HG03457 (cell line): Measurements from ENCODE around the gene MAB21L4.

Experiments used
- ATAC-seq: cut with Tn5 transposase; IDR thresholded peaks from one replicate; pipeline ENCODE4 v1.9.1; 2021; ENCODE audit warnings: moderate number of reproducible peaks; ENCODE audit not compliant: unreplicated experiment

Gene MAB21L4

DNA sequence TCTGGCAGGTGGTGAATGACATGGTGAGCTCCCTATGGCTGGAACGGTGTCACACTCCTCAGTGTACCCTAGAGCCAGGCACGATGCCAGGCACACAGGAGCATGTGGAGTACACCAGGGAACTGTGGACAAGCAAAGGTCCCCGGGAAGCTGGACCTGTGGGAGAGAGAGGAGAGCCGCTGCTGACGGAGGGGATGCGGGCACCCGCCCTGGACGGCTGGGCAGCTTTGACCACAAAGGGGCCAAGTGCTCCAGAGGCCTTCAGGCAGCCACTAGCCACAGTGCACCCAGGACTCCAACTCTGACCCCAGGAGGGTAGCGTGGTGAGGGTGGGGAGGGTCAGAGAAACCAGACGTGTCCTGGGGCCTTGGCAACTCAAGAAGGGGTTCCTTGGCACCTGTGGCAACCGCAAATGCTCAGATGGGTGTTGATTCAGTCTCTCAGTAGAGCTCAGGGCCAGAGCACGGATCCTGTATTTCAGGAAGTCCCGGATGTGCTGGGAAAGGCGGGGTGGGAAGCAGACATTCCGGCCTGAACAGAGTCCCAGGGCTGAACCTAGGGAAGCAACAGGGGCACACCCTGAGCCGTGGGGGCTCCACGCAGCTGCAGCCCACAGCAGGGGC, 2.3 kb upstream of the MAB21L4 start:
- ATAC-seq, result no peak

DNA sequence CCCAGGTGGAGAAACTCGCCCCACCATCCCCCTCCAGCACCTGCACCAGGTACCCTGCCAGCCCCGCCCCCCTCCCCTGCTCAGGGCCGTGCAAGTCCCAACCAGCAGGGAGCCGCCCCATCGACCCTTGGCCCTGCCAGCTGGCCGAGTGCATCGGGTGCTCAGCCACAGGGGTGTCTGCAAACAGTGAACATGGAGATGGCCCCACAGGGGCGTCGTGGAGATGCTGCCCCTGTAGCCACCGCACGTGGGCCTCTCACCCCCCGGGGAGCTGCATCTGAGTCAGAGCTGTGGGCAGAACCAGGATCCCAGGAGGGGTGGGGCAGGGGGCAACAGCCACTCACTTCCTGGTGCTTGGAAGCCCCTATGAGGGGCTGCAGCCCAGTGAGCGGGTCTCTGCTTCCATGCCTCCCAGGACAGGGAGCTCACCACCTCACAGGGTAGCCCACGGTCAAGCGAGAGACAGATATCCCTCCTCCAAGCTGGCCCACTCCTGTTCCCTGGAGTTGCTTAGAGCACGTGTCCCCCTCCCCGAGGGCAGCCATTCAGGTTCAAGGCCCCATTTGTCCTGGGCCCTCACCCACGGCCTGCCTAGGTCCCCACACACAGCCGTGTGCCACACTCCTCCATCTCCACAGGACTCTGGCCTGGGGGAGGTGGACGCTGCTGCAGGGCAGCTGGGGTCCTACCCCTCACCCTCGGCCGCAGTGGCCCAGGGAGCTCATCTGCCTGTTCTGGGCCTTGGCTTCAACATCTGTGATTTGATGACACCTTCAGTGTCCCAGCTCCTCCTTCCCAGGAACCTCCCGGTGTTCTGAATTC, 1.1 kb upstream of the MAB21L4 start:
- no peak for ATAC-seq

DNA sequence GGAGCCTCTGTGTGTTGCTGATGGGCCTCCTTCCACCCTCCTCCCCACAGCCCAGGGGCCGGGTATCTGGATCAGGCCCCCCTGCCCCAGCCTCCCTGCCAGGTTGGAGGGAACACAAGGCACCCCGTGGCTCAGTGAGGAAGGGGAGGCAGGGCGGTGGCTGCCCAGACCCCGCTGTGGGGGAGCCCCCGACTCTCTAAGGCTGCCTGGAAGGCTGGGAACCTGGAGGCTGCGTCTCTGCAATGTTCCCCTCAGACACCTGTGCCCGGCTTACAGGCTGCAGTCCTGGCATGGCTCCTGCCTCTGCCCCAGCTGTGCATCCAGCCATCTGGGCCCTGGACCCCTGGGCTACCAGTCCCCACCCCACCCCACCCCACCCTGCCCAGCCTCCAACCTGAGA, 438 bp upstream of the MAB21L4 start:
- no peak for ATAC-seq

DNA sequence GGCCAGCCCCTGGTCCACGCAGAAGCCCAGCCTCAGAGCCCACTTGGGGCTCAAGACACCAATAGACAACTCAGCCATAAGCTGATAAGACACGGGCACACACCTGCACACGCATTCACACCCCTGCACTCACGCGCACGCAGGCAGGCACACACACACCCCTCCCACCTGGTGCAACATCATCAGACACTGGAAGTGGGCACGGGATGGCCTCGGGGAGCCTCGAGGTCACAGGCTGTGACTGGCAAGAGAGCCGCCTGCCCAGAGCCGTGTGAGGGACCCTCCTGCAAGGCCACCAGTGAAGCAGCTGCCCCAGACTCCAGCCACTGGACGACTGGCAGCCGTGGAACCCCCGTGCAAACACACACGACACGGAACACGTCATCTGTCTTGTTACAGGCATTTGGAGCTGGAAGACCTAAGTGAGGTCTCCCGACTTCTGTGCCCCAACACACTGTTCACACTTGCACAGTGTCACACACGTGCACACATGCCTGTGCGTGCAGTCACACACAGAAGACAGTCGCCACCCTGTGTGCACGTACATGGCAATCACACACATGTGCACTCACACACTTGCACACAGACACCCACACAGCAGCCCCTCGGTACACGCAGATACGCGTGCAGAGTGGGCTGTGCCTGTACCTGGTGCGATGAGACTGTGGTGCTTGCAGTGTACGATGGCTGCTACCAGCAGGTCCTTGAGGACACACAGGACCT, 959 bp downstream of the MAB21L4 start:
- ATAC-seq, result no peak

DNA sequence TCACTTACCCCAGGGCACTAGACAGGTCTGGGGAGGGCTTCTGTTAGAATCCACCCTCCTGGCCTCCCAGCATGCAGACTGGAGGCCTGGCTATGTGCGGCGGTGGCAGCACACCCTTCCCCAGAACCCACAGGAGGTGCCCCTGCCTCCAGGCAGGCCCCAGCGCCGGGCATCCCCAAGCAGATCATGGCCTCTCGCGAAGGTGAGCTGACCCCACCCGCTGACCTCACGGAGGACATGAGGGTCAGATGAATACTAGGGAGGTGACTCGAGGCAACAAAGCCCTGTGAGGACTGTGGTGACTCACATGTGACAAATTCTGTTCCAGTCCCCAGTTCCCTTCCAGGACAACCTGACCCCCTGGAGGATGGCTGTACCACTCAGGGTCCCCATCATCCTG, 1.9 kb downstream of the MAB21L4 start:
- no peak for ATAC-seq

DNA sequence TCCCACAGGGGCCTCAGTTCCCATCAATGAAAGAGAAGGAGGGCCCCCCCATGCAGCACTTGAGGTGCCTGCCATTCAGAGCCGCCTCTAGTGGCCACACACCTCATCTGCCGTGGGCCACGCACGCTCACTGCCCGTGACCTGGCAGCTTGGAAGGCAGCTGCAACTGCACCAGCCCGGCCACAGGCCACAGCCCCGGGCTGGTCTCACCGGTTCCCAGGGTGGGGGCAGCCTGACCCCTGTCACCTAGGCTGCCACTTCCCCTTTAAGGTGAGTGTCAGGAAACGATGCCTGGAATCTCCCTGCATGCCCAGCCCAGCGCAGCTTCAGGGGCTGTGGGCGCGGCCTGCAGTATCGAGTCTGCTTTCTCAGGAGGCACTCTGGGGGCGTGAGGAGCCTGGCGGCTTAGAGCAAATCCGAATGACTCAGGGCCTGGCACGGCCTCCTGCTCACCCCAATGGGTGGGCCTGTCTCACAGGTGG, 2.6 kb downstream of the MAB21L4 start:
- ATAC-seq, result no peak

DNA sequence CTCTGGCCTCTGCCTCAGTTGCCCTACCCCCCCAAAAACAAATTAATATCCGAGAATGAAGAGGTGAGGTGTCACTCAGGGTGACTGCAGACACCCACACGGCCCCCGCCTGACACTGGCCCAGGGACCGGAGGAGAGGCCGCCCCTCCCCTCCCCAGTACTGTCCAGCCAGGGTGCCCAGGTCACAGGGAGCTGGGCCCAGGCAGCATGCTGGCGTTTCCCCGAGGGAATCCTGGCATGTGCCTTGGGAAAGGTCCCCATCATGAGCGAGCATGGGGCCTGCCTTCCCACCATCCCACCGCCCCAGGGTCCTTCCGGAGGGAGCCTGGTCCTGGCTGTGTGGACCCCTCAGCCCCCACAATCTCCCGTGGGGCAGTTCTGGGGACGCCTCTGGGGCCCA, 3.0 kb downstream of the MAB21L4 start:
- ATAC-seq, result no peak

DNA sequence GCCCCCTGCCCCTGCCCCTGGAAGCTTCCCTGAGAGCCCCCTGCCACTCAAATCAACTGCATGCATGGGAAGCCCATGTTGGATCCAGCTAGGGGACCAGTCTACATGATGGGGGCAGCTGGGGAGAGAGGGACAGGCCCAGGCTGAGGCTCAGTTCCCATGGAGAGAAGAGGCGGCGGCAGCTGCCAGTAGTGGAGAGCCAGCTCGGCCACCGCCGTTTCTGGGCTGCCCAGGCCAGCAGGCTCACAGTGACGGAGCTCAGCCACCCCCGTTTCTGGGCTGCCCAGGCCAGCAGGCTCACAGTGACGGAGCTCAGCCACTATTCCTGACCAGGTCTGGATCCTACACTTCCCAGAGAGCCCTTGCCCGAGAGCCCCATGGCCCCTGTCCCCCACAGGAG, 3.6 kb downstream of the MAB21L4 start:
- no peak for ATAC-seq

DNA sequence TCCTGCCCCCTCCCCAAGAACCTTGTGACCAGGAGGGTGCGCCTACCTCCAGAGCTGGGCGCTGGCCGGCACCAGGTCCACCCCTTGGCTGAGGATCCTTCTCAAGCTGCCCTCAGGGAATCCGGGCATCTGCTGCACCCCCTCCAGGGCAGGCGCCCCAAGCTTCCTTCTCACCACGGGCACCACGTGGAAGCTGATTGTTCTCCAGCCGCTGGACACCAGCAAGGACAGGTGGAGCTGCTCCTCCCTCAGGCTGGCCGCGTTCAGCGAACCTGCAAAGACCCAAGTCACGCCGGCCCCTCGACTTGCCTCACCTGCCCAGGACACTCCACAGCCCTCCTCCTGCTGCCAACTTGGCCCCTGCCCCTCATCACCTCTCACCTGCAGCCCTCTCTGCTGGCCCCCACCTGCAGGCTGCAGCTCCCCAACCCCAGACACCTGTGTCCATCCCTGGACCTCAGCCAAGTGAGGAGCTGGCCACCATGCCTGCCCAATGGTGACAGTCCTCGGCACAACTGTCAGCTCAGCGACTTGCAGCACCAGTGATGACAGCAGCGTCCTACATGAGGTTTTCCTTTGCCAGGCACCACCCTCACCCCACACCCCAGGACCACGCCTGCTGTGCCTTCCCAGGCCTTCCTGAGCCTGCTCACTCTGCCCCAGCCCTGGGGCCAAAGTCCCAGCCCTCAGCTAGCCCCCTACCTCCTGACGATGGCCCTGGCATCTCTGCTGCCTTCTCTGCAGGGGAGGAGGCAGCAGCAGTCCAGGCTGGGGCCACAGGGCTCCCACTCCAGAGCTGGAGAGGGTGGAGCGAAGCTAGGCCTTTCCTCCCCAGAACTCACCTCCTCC, 4.2 kb downstream of the MAB21L4 start:
- no peak for ATAC-seq

DNA sequence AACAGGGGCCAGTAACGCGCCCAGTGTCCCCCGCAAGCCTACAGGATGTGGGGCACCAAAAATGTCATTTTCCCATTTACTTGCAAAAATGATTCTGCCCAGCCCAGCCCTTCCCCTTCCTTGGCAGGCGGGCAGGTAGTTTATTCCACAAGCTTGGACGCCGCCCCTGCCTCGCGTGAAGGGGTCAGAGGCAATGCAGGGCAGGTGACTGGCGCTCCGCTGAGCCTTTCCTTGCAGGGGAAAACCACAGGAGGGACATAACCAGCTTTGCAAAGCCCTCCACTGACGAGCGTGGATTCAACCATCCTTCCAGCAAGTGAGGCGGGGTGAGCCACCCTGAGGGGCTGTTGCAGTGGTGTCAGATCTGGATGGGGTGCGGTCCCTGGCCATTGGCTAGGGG, 5.3 kb downstream of the MAB21L4 start:
- no peak for ATAC-seq

DNA sequence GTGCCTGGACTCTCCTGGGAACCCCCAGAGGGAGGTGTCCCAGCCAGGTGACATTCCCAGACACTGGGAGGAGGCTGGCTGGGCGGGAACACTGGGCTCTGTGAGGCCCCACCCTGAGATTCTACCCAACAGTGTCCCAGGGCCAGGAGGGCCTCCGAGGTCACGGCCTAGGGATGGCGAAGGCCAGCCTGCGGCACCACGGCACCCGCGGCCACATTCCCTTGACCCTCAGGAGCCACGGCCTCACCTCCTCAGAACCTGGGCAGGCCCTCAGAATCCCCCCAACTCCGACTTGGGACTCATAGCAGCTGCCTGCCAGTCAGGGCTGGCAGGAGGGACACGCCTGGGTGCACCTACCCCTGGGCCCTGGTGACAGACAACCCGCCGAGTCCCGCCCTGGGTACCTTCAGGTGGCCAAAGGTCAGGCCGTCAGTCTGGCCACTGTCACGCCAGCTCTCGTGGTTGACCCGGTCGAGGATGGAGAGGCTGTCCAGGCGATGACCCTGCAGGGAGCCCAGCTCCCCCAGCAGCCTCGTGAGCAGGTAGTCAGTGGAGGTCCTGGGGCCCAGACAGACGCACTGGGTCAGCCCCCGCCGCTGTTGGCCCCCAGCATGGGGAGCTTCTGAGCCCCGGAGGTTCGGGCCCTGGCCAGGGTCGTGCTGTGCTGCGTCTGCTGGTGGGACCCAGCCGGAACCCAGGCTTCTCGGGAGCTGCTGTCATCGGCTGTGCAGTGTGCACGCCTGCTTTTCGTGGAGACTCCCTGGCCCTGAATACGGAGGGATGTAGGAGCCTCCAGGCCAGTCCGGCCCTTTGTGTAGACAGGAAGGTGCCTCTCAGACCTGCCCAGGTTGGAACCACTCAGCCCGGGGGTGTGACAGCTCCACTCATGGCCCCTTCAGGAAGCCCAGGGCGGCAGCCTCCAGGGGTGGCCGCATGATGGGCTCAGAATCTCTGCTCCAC, 6.1 kb downstream of the MAB21L4 start:
- ATAC-seq, result no peak

DNA sequence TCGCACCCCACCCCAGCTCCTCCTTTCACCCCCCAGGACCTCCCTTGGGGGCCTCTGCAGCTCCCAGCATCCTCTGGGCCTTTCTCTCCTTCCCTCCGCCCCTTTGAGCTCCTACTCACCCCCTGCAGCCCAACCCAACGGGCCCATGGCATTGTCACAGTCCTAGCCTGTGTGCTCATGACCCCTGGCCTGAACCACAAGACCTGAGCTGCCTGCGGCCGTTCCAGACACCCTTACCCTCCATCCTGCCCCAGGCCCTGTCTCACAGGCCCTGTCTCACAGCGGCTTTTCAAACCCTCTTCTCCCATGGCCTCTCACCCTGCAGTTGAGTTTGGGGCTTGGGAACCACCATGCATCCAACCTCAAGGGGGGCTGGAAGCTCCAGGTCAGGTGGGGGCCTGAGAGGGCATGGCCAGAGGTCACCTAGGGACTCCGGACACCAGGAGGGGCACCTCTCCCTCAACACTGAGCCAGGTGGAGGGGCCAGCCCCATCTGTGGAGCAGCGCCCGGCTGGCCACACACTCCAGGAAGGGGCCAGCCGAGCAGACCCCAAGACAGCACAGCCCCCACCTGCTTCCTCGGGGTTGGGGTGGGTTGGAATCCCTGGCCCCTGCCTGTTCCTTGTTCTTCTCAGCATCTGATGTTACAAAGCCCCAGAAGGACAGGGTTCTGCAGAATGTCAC, 6.9 kb downstream of the MAB21L4 start:
- no peak for ATAC-seq

DNA sequence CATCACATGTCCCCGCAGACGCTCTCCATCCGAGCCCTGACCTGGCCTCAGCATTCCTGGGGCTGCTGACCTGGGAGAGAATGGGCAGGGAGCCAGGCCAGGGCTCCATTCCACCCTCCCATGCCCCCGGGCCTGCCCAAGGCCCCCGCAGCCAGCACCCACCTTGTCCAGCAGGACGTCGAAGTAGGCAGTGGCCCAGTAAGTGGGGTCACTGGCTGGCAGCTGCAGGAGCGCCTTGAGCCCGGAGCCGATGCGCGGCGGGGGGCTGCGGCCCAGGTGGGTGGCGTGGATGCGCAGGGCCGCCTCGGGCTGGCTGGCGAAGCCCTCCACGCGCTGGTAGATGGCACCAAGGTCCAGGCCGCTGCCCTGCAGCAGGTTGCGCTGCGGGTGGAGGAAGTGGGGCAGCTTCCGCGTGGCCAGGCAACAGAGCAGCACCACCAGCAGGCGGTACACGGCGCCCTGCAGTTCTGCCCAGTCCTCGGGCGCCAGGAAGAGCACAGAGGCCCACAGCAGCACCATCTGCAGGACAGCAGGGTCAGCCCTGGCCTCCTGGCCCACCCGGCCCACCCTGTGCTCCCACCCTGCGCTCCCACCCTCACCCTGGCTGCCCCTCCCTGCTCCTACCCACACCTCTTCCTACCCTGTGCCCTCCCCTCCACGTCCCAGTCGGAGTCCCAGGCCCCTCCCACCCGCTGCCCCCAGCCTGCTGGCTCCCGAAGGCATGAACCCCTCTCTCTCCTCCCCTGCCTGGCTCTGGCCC, 7.6 kb downstream of the MAB21L4 start:
- ATAC-seq, result no peak

DNA sequence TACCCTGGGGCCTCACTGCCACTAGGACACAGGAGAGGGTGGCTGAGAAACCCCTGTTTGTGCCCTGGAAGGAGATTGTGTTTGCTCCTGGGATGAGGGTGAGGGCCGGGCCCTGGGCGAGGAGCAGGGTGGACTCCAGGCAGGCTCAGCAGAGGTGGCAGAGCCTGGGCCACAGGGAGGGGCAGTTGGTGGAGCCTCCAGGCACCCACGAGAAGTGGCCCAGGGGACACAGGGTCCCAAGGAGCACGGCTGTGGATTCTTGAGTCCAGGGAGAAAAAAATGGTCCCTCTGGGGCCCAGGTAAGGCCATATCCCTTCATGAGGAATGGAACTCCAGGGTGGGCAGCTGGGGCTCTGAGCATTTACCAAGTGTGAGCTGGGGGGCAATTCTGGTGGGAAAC, 8.3 kb downstream of the MAB21L4 start:
- no peak for ATAC-seq

DNA sequence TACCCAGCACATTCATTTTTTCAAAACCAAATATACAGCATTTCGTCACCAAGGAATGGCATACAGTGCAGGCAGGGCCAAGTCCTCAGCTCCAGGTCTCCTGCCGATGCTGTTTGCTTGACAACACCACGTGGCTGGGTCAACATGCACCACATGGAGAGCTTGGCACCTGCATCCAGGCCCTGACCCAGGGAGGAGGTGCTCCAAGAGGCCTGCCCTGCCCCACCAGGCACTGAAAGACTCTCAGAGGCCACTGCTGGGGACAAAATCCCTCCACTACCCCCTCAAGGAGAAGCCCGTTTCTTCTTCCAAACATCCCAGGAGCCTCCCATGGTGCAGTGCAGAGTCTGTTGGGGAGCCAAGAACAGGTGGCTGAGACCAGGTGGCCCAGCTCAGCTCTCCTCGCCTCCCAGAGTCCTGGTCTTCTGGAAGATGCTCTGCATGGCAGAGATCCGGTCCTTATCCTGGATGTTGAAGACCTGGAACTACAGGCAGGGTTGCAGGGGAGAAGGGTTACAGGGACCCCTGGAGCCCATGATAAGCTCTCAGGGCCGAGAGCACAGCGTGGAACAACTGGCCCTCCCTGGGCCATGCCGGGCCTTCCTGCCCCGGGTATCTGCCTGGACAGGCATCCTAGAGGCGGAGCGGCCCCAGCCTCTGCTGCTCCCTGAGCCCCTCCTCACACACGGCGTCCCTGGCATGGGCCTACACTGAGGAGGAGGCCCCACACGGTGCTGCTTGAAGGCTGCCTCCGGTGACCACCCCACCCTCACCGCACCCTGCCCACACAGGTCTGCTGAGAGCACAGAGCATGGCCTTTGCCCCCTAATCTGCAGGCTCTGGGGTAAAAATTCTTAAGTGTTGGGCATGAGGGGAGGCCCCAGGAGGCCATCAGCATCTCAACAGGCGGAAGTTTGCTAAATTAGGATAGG, 9.0 kb downstream of the MAB21L4 start:
- no peak for ATAC-seq

DNA sequence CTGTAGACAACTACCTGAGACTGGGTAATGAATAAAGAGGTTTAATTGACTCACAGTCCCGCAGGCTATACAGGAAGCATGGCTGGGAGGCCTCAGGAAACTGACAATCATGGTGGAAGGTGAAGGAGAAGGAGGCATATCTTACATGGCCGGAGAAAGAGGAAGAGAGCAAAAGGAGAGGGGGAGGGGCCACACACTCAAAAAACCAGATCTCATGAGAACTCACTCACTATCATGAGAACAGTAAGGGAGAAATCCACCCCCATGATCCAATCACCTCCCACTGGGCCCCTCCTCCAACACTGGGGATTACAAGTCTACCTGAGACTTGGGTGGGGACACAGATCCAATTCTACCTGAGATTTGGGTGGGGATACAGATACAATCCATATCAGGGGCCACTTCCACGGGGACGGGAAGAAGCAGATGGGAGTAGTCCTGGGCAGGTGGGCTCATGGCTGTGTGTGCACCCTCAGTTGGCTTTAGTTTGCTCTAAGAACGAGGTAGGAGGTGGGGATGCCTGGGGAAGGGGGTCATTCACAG, 9.9 kb downstream of the MAB21L4 start:
- no peak for ATAC-seq

DNA sequence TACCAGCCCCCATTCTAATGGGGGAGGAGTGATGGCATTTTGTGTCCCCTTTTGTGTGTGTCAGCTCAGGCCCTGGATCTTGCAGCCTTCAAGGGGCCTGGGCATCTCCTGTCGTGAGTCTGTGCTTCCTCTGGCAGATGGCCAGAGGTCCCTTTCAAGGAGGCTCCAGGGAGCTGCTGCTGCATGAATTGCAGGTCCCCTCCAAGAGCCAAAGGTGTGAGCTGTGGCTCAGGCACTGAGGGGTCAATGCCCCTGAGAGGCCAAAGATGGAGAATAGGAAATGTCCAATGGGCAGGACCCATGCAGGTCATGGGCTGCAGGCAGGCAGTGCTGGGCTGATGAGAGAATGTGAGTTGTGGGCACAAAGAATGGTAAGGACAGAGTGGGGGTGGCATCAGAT, 10.4 kb downstream of the MAB21L4 start:
- ATAC-seq, result no peak
